GM23248 (cell line): ENCODE measurements around the gene ZKSCAN1. TPM values are rescaled to one million over a fixed set of nuclear protein-coding genes. Genes with fewer than 3 reads are reported as not detected.

Source experiments
- DNase-seq: peaks from one replicate; pipeline ENCODE4 v3.0.0-alpha.2; 2015
- H2AFZ ChIP-seq: fragments of 200-600 bp; sonication (generic); 2 replicates; pipeline ENCODE4 v1.6.1; 2016; ENCODE audit warnings: antibody characterized with exemption
- H3F3A ChIP-seq: fragments of 200-600 bp; sonication (generic); 2 replicates; pipeline ENCODE4 v1.6.1; 2016; ENCODE audit warnings: mild to moderate bottlenecking, antibody characterized with exemption, mixed run types; ENCODE audit not compliant: insufficient read depth
- H3K27ac ChIP-seq: fragments of 200-600 bp; sonication (generic); 2 replicates; pipeline ENCODE4 v1.5.1; 2016; ENCODE audit warnings: mild to moderate bottlenecking
- H3K27me3 ChIP-seq: fragments of 200-600 bp; sonication (generic); replicated peaks from 2 replicates; pipeline ENCODE4 v1.6.1; 2016; ENCODE audit warnings: mild to moderate bottlenecking; ENCODE audit not compliant: insufficient read depth
- H3K36me3 ChIP-seq: fragments of 200-600 bp; sonication (generic); 2 replicates; pipeline ENCODE4 v1.6.1; 2016; ENCODE audit warnings: low read depth, mild to moderate bottlenecking
- H3K4me1 ChIP-seq: fragments of 200-600 bp; sonication (generic); 2 replicates; pipeline ENCODE4 v1.6.1; 2016; ENCODE audit warnings: mild to moderate bottlenecking; ENCODE audit not compliant: insufficient read depth
- H3K4me2 ChIP-seq: fragments of 200-600 bp; sonication (generic); one replicate; pipeline ENCODE4 v1.6.1; 2016; ENCODE audit warnings: mild to moderate bottlenecking; ENCODE audit not compliant: unreplicated experiment
- H3K4me3 ChIP-seq: fragments of 200-600 bp; sonication (generic); 2 replicates; pipeline ENCODE4 v1.5.1; 2016; ENCODE audit warnings: mild to moderate bottlenecking
- H3K79me2 ChIP-seq: fragments of 200-600 bp; sonication (generic); 2 replicates; pipeline ENCODE4 v1.6.1; 2016; ENCODE audit warnings: mild to moderate bottlenecking; ENCODE audit not compliant: insufficient read depth
- H3K9ac ChIP-seq: fragments of 200-600 bp; sonication (generic); 2 replicates; pipeline ENCODE4 v1.6.1; 2016; ENCODE audit warnings: mild to moderate bottlenecking
- H3K9me2 ChIP-seq: fragments of 200-600 bp; sonication (generic); 2 replicates; pipeline ENCODE4 v1.6.1; 2016; ENCODE audit warnings: mixed run types, mild to moderate bottlenecking, moderate library complexity; ENCODE audit not compliant: insufficient read depth
- H3K9me3 ChIP-seq: fragments of 200-600 bp; sonication (generic); one replicate; pipeline ENCODE4 v1.6.1; 2017; ENCODE audit warnings: low read depth
- H4K20me1 ChIP-seq: fragments of 200-600 bp; sonication (generic); 2 replicates; pipeline ENCODE4 v1.6.0; 2016; ENCODE audit not compliant: insufficient read depth
- EZH2 ChIP-seq: fragments of 200-600 bp; sonication (generic); IDR thresholded peaks from 2 replicates; pipeline ENCODE4 v1.6.1; 2018; ENCODE audit warnings: antibody characterized with exemption, mild to moderate bottlenecking; ENCODE audit not compliant: insufficient read depth, poor library complexity, severe bottlenecking
- EZH2phosphoT487 ChIP-seq: fragments of 200-600 bp; sonication (generic); IDR thresholded peaks from 2 replicates; pipeline ENCODE4 v1.6.1; 2018; ENCODE audit warnings: antibody characterized with exemption, moderate library complexity, mild to moderate bottlenecking, low read depth; ENCODE audit not compliant: insufficient read depth
- WGBS, 2 experiments: methylation state at CpG; one replicate each; pipeline ENCODE4 v1.1.6; 2015 to 2017; ENCODE audit warnings: low lambda C conversion rate in 2 of 2, low coverage in 1 of 2; ENCODE audit errors: missing lambda C conversion rate in 2 of 2; 5-methylcytosine and 5-hydroxymethylcytosine counted together
- in situ Hi-C: fragments of 300-500 bp; cut with MboI; formaldehyde crosslinking; loops from 2 replicates; pipeline ENCODE4 v1.15.0; 2020
- polyA plus RNA-seq: library from polyadenylated mRNA; unstranded; fragments of >200 nt; fragmentation: Nextera tagmentation; extraction: Ambion mirVana; gene quantifications from 2 replicates; pipeline ENCODE4 v1.2.1, GENCODE V29; 2016
- total RNA-seq: library from RNA; depleted of rRNA; stranded (reverse); fragments of >200 nt; shearing (Covaris generic); gene quantifications from 2 replicates; pipeline ENCODE4 v1.2.3, GENCODE V29; 2014

The ZKSCAN1 gene
- total and polyA plus RNA-seq, 2 experiments from 2014 or later, result 21.9 to 33.7 TPM

DNA sequence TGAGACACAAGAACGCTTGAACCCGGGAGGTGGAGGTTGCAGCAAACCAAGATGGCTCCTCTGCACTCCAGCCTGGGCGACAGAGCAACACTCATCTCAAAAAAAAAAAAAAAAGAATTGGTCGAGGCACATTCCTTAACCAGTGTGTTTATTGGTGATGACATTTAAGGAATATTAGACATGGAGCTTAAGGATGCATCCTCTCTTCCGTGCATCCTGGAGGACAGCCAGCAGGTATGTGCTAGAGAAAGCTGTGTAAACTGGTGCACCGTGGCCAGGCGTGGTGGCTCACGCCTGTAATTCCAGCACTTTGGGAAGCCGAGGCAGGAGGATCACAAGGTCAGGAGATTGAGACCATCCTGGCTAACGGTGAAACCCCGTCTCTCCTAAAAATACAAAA is 11.8 kb downstream of the ZKSCAN1 start:
- Histone ChIP-seq H3K79me2 (peaks cover 40% of the 10 kb centered on the region), H3K9ac (no peak overlapping the region), H3K4me2 (no peak overlapping the region), H3K4me3 (no peak overlapping the region), H3K36me3 (peaks cover 61% of the 10 kb centered on the region), H3K9me2 (no peaks in the 10 kb centered on the region), H3K9me3 (no peaks in the 10 kb centered on the region), H3F3A (0 out of 2 replicates have a peak, but pooled peaks cover 8% of the 10 kb centered on the region), H3K27ac (no peak overlapping the region), H3K4me1 (no peaks in the 10 kb centered on the region), H2AFZ (no peak overlapping the region), H4K20me1 (no peaks in the 10 kb centered on the region), H3K27me3 (no peaks in the 10 kb centered on the region)
- no peak for DNase-seq
- TF ChIP-seq EZH2 (no peak), EZH2phosphoT487 (no peak)
- in situ Hi-C loops, result no loop called here
- 94 to 95% methylated on average over 11 of the region's 11 CpGs for WGBS, 2 experiments

DNA sequence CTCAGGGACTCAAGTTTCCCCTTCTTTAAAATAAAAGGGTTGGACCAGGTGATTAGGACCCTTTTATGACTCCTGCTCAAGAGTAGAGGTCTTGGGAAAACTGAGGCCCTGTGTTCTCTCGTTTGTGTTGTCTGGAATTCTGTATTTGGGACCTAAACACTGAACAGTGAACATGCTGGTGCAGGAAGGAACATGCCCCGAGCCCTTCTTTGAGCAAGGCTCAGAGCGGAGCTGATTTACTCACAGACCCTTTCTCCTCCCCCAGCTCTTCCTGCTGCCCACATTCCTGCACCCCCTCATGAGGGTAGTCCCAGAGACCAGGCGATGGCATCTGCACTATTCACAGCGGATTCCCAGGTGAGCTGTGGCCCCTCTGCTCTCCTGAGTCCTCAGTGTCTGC is 14.2 kb downstream of the ZKSCAN1 start:
- 81 to 87% methylated on average over 5 of the region's 5 CpGs for WGBS, 2 experiments
- H2AFZ ChIP-seq, result no peak overlapping the region
- no peaks in the 10 kb centered on the region for H3K9me2 ChIP-seq
- H3K4me1 ChIP-seq, result no peaks in the 10 kb centered on the region
- H3K27ac ChIP-seq, result no peak overlapping the region
- no peaks in the 10 kb centered on the region for H3K9me3 ChIP-seq
- no peaks in the 10 kb centered on the region for H3K27me3 ChIP-seq
- no peak overlapping the region for H3K4me3 ChIP-seq
- TF ChIP-seq EZH2 (no peak), EZH2phosphoT487 (no peak)
- peaks cover 70% of the 10 kb centered on the region for H3K36me3 ChIP-seq
- peaks cover 16% of the 10 kb centered on the region for H3K79me2 ChIP-seq
- no peak for DNase-seq
- H3K9ac ChIP-seq, result no peak overlapping the region
- no peaks in the 10 kb centered on the region; the same call in 1 of the 2 replicates for H4K20me1 ChIP-seq
- peaks cover 17% of the 10 kb centered on the region for H3F3A ChIP-seq
- in situ Hi-C loops, result no loop called here
- no peak overlapping the region for H3K4me2 ChIP-seq

GRCh38 chr7:100033526-100033925 is 18.1 kb downstream of the ZKSCAN1 start:
- H3K27ac ChIP-seq, result no peak overlapping the region
- peaks cover 13% of the 10 kb centered on the region; the same call in 1 of the 2 replicates for H3K79me2 ChIP-seq
- WGBS, 2 experiments, result 91 to 94% methylated on average over 6 of the region's 6 CpGs
- H4K20me1 ChIP-seq, result no peaks in the 10 kb centered on the region; the same call in 1 of the 2 replicates
- H3K4me2 ChIP-seq, result no peak overlapping the region
- no peak for DNase-seq
- no peaks in the 10 kb centered on the region for H3K27me3 ChIP-seq
- H3K9me2 ChIP-seq, result no peaks in the 10 kb centered on the region
- H3F3A ChIP-seq, result peaks cover 36% of the 10 kb centered on the region
- H3K36me3 ChIP-seq, result peaks cover 54% of the 10 kb centered on the region
- no peaks in the 10 kb centered on the region for H3K9me3 ChIP-seq
- H2AFZ ChIP-seq, result no peak overlapping the region
- H3K4me3 ChIP-seq, result no peak overlapping the region
- in situ Hi-C loops, result no loop called here
- no peak overlapping the region for H3K9ac ChIP-seq
- H3K4me1 ChIP-seq, result peaks cover 15% of the 10 kb centered on the region; the same call in 1 of the 2 replicates
- TF ChIP-seq EZH2phosphoT487 (no peak), EZH2 (no peak)

DNA sequence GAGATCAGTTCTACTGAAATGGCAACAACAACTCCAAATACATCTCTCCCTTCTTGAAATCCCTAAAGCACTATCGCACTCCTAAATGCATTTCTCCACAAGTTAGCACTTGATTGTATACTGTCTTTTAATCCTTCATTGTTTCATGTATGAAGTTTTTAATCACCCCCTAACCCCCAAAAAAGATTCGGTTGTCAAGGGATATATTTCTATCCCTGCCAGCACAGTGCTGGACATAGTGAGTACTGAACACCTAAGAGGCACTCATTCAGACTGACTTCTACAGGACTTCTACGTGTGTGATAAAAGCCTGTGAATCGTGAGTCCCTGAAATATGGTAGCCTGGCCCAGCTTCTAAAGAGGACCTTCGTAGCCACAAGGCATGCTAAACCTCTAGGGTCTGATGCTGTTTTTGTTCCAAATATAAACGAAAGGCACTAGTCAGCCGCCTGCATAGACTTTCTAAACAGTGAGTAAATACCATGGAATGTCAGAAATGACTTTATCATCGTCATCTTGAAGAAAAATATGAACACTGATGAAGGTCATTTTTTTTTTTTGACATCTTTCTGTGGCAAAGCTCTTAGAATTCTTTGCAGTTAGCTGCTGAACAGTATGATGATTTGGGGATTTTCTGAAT is 19.6 kb downstream of the ZKSCAN1 start:
- H4K20me1 ChIP-seq, result no peaks in the 10 kb centered on the region; the same call in 1 of the 2 replicates
- peaks cover 51% of the 10 kb centered on the region for H3K36me3 ChIP-seq
- H3K9ac ChIP-seq, result peak overlapping the region; percentile 29
- peaks cover 13% of the 10 kb centered on the region; the same call in 1 of the 2 replicates for H3K79me2 ChIP-seq
- peak overlapping the region; percentile 71 for H3K27ac ChIP-seq
- H3K4me2 ChIP-seq, result peak overlapping the region; percentile 3
- no peak overlapping the region for H3K4me3 ChIP-seq
- H3K9me3 ChIP-seq, result no peaks in the 10 kb centered on the region
- H2AFZ ChIP-seq, result no peak overlapping the region
- H3K27me3 ChIP-seq, result no peaks in the 10 kb centered on the region
- peaks cover 15% of the 10 kb centered on the region; the same call in 1 of the 2 replicates for H3K4me1 ChIP-seq
- H3K9me2 ChIP-seq, result no peaks in the 10 kb centered on the region
- TF ChIP-seq EZH2, result no peak
- no peak for TF ChIP-seq EZH2phosphoT487
- in situ Hi-C loops, result no loop called here
- peaks cover 44% of the 10 kb centered on the region for H3F3A ChIP-seq
- WGBS, 2 experiments, result 70 to 71% methylated on average over 8 of the region's 8 CpGs
- DNase-seq, result peak; percentile 78
